Esophagus mucosa (tissue), 1 donor: ENCODE data around the gene TLK1. TPM values are rescaled to one million over a fixed set of nuclear protein-coding genes. Genes with fewer than 3 reads are reported as not detected.

Experiments used
- ATAC-seq: fragments of 200-7000 bp; cut with Tn5 transposase; one replicate; pipeline ENCODE4 v1.9.1; 2020
- total RNA-seq: library from RNA; stranded (reverse); gene quantifications from one replicate; pipeline ENCODE4 v1.2.4, GENCODE V29; 2023
- donor health status: DM: yes; HTN: yes; CAD: no.

The TLK1 gene
- 28.9 TPM for total RNA-seq

DNA sequence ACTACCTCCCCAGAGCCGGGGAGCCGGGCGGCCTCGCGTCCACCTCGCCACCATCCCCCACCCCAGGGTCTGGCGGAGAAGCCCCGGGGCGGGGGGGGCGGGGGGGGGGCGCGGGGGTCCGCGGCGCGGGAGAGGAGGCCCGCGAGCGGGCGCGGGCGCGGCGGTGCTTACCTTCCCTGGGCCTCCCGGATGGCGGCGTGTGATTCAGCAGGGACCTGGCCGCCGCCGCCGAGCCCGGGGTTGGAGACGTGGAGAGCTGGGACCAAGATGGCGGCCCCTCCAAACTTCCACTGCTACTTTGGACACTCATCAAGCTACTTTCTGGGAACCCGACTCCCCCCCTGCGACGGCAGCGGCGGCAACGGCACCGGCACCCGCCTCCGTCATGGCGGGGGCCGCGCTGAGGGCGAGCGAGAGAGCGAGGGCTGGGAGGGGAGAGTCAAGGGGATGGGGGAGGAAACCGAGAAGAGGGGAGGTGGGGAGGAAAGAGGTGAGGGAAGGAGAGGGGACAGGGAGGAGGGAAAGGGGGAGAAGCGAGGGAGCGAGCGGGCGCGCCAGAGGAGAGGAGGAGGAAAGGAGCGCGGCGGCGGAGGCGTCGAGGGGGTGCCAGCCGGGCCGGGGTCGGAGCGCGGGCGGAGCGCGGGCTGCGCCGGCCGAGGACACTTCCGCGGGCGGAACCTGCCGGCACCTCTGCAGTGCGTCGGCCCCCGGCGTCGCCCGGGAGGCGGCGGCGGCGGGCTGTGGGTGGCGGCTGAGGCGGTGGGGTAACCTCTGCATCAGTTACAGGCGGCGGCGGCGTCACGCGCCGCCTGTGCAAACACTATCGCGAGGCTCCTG, at the start of gene TLK1:
Gene TLK1 (minus strand): TSS at position 775 of the 837 bp plus-strand sequence. CDS start 465 bp downstream, at position 310.
- peak; percentile 92 for ATAC-seq

DNA sequence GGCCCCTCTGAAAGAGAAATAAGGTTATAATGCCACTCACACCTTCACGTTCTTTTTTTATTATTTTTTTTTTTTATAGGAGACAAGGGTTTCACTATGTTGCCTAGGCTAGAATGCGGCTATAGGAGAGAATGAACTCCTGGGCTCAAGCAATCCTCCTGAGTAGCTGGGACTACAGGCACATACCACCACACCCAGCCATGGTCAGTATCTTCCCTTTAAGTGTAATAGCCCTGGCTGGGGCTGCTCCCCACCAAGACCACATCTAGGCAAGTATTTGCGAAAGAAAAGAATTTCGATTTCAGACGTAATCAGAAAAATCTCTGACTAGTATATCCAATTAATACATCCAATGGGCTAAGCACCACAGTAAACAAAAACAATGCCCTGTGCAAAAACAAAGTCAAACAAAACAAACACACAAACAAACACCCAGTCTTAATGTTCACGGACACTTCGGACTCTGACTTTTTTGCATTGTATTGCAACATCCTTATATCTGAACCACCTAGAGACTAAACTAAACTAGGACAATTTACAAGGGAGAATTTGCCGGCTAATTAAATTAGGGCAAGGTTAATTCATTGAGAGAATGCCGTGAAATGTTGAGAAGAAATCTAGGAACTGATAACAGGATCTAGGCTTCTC, 49.6 kb upstream of the TLK1 start:
- no peak for ATAC-seq

DNA sequence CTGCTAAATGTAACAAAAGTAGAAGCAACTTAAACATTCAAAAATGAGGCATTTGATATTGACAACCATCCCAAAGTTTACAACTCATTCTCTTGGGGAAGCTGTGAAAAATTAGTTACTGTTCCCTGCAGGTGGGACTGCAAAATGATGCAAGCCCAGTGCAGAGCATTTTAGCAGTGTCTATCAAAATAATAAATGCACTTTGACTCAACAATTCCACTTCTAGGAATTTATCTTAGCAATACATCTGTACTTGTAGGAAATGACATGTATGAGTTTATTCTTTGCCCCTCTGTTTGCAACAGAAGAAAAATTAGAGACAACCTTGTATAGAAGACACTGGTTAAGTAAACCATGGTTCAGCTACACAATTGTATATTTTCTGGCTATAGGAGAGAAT, 48.0 kb upstream of the TLK1 start:
- no peak for ATAC-seq

DNA sequence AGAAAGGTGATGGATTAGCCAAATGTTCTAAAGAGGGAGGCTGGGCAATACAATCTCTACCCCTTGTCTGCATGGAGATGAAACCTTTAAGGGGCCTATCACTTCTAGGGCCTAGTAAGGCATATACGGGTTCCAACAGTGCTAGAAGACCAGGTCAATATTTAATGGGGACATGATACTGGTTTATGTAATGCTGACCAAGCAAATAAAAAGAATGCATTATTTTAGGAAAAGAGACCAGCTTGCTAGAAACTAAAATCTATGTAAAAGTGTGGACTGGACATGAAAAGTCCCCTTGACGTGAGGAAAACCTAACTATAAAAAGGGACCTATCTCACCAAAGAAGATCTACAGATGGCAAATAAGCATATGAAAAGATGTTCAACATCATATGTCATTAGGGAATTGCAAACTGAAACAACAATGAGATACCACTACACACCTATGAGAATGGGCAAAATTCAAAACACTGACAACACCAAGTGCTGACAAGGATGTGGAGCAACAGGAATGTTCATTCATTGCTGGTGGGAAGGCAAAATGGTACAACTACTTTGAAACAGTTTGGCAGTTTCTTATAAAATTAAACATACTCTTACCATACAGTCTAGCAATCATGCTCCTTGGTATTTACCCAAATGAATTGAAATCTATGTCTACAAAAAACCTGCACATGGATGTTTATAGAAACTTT, 45.9 kb upstream of the TLK1 start:
- ATAC-seq, result no peak

DNA sequence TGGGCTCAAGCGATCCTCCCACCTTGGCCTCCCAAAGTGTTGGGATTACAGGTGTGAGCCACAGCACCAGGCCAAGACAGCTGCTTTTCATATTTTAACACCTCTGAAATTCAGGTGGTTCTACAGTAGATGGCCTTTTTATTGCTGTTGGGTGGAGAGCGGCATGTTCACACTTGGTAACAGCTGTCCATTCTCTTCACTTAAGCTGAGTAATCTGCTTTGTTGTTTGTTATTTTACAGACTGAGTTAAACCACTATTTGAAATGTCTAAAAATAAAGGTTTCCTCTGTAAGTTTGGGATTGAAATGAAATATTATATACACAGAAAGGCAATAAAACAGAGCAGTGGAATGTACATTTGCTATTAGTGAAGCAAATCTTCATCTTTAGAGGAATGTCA, 44.9 kb upstream of the TLK1 start:
- no peak for ATAC-seq

DNA sequence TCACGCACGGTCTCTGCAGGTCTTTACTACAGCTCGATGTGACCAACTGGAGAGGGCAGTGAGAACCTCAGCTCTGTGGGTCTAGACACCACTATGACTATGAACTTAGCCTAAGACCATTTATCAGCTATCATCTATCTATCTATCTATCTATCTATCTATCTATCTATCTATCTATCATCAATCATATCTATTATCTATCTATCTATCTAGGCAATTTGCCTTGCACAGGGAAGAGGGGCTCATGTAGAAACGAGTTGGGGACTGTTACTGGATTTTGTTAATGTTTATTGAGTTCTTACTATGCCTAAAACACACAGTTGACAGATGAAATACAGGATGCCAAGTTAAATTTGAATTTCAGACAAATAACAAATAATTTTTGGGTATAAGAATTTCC, 41.1 kb upstream of the TLK1 start:
- no peak for ATAC-seq

DNA sequence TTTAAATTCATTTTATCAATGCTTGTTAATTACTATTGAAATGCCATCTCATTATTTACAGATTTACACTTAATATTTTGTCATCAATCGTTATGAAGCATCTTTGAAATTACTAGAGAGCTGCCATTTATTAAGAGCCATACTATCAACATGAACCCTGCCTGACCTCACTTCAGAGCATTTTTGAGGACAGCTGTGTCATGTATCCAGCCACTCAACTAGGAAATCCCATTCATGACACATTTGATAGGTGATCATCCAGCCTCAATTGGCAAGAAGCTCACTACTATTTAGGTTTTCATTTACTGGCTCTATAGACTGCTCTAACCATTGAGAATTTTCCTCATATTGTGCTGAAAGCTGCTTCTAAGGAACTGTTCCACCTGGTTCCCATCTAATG, 40.6 kb upstream of the TLK1 start:
- ATAC-seq, result no peak

DNA sequence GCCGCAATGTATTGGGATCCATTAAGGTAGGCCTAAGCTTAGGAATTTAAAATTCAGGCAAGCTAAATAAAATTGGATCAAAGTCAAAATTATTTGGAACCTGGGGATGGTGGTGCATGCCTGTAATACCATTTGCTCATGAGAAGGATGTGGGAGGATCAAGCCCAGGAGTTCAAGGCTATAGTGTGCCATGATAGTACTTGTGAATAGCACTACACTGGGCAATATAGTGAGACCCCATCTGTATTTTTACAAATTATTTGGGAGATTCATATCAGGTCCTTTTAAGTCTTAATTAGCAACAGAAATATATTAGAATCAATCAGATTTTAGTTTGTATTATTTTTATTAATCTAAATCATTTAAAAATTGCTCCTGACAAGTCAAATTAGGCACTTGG, 39.8 kb upstream of the TLK1 start:
- ATAC-seq, result no peak

DNA sequence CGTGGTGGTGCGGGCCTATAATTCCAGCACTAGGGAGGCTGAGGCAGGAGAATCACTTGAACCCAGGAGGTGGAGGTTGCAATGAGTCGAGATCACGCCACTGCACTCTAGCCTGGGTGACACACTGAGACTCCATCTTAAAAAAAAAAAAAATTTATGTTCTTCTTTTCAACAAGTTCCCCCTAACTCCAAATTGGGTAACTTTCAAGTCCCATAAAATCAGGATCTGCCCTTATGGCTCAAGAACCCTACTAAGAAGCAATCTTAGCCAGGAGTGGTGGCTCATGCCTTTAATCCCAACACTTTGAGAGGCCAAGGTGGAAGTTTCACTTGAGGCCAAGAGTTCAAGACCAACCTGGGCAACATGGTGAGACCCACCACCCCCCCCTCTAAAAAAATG, 30.3 kb upstream of the TLK1 start:
- ATAC-seq, result no peak

DNA sequence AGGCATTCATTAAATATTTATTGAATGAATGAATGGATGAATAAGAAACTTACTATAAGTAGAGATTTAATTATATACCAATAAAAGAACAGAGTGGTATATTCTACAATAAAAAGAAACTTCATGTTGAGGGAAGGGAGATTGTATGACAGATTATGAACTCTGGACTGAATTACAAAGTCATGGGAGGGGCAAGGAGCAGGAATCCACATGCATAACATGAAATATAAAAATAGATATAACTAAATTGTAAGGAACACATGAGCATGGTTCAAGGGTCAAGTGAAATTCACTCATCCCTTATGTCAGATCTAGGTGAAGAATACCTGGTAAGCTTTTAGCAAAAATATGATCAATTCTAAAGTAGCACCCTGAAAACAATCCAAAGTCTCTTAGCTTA, 27.1 kb upstream of the TLK1 start:
- ATAC-seq, result no peak

DNA sequence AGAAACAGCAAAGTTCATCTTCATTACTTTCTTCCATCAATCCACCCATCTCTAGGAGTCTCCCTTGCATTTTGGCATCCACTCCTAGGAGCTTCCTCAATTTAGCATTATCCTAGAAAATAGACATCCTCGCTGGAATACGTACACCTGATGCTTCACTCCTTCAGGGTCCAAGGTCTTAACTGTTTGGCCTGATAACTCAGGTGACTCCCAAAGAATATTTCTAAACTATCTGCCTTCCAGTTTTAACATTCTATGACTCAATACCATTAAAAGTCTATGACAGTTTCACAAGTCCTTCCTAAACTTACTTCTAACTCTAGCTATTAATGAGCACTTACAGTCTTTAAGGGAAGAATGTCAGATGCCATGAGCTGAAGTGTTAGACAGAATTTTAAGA, 26.5 kb upstream of the TLK1 start:
- no peak for ATAC-seq

DNA sequence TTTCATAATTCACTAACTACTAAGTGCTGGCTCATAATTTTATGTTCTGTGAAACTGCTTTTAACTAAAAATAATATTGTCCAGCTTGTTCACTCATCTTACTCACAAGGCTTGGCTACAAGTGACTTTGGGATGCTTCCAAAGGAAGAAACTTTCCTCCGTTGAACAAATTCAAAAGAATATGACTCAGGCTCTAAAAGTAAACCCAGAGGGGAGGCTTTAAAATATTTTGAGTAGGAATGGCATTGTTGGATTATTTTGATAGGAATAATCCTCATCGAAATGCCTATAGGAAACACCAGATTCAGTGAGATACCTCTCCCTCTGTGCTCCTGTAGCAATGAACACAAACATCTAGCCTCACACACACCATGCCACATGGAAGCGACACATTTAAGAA, 25.2 kb upstream of the TLK1 start:
- no peak for ATAC-seq

DNA sequence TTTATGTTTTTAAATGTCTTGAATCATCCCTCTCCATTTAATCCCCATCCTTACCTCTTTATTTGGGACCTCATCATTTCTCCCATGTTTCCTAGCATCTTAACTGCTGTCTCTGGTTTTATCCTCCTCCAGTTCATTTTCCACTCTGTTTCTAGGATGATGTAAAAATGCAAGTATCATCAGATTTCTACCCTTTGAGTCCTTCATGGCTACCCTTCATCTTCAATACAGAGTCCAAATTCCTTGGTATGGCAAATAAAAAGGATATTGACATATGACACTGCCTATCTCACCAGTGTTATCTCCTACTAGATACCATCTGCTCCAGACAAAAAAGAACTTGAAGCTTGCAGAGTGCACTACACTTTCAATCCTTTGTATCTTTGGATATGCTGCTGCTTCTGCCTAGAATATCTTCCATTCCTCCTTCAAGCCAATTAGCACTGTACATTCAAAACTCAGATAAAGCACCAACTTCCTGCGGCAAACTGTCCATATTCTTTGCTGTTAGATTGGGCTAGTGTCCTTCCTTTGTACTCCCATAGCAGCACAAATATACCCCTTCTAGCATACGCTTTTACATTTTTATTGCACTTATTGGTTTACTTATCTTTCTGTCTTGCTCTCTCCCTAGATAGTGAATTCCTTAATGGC, 24.6 kb upstream of the TLK1 start:
- no peak for ATAC-seq

DNA sequence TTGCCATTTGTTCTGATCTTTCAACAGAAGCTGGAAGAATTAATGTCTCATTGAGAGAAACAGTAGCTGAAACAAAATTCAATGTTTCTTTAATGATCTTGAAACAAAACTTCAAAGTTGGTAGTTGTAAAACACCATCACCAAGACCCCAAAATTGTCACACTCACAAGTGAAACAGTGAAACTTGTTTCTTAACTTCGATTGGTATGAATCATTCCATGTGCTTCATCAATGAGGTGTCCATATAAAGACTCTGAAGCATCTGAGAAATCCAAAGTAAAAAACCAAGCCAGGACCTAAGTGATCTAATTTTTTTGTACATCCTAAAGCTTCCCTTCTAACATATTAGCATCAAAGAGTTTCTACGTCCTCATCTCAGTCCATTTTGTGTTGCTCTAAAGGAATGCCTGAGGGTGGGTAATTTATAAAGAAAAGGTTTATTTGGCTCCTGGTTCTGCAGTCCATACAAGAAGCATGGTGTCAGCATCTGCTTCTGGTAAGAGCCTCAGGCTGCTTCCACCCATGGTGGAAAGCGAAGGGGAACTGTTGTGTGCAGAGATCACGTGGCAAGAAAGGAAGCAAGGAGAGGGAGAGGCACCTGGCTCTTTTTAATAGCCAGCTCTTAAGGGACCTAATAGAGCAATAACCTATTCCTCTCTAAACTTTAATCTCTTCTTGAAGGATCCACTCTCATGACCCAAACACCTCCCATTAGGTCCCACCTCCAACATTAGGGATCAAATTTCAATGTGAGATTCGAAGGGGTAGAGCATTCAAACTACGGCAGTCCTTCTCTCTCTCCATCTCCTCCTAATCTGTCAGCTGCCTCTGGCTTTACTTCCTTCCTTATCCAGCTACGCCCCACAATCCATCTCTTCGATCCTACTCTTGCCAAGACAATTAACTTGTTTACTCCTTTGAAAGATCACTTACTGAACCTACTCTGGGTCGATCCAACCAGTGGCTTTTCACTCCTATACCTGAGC, 20.7 kb upstream of the TLK1 start:
- no peak for ATAC-seq

DNA sequence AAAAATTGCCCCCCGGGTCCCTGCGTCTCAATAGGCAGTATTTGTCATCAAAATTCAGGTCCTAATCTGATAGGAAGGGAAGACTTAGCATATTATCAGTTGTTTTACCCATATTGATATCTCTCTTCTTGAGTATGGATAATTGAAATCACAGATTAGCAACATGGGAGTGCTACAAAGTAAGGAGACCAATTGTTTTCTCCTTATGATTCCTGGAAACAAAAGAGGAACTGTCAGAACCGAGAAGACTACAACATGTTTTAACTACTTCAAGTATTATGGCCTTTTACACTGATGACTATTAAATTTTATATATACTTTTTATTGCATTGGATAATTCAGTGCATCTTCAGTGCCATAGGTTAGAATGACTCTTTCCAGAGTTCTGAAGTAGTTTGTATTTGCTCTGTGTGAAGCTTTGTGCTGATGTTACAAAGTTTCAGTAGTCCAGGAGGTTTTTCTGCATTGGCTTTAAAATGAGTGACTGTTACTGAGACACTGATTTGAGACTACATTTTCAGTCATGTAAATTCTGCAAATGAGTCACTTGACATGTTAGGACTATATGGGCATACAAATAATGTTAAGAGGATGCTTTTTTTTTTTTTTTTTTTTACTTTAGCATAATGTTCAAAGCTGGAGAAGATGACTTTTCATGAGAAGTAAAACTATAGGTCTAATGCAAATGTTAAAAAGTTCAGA, 19.7 kb upstream of the TLK1 start:
- no peak for ATAC-seq

DNA sequence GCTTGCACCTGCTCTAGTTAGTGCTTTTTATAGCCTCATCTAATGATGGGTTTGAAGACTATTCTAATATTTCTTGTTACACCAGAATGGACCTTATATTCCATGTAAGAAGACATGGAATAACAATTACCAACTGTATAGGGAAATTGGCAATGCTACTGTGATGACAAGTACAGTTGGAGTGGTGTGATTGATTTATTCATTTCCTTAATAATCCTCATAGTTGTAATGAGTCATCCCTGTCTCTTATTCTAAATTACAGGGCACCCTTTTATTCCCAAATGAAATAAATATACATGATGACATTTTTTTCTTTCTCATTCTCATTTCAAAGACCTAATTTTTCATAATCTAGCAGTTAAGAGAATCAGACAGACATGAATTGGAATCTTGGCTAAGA, 18.3 kb upstream of the TLK1 start:
- ATAC-seq, result peak; percentile 55

DNA sequence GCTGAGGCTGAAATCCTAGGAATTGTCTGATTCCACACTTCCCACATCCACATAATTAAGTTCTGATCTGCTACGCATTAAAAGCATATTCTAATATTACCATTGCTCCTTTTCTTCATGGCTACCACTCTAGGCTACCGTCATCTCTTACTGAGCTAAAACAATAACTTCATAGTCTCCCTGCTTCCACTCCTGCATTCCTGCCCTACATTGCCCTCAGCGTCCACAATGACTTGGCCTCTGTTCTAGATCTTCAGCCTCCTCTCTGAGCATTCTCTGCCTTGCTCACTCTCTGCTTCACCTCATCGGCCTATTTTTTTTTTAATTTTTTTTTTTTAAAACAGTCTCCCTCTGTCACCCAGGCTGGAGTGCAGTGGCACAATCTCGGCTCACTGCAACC, 15.8 kb upstream of the TLK1 start:
- ATAC-seq, result no peak

DNA sequence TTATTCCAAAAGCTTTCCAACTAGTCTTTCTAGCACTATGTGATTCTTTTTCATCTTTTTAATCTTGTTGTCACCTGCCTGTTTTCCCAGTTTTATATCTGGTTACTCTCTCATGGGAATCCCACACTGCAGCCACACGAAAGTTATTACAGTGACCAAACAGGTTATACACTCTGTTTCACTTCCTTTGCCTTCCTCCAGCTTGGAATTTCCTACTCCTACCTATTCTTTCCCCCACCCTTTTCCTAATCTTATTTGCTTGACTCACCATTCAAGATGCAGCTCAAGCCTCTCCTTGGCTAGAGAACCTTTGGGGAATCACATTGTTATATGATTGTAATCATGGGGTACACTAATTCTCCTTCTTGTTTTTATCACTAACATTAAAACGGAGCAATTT, 13.4 kb upstream of the TLK1 start:
- no peak for ATAC-seq

DNA sequence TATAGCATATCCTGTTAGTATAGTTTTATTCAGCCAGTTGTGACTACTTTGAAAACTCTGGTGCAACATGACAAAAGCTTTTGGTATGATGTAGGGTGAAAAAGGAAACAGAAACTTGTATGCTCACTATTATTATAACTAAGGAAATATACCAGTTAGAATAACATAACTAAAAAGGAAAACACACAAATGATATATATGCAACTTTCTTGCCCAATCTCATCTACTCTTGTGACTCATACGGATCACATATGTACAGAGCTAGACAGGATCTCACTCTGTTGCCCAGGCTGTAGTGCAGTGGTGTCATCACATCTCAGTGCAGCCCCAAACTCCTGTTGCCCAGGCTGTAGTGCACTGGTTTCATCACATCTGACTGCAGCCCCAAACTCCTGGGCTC, 12.4 kb upstream of the TLK1 start:
- peak; percentile 48 for ATAC-seq

DNA sequence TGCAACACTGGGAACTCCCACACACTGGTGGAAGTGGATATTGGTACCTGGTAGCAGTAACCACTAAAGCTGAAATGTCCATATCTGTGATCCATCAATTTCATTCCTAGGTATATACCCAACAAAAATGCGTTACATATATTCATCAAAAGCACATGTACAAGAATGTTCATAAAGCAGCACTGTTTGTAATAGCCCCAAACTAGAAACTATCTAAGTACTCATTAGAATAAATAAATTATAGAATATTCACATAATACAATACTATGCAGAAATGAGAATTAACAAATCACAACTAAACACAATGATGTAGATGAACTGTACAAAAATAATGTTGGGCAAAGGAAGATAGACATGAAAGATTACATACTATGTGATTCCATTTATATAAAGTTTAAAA, 11.1 kb upstream of the TLK1 start:
- ATAC-seq, result no peak

DNA sequence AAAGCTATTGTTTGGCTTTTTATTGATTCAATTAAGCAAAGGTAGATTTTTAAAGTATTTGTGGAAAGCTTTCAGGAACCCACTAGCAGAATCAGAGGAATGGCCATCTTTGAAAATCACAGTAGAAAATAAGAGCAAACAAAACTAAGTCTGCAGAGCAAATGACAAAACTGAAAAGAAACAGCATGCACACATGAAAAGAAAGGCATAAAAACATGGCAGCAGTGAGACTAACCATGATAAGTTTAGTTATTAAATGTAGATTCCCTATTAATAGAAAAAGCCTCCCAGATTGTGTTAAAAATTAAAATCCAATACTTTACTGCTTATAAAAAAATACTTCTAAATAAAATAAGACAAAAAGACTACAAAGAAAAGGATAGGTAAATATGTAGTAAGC, 9.1 kb upstream of the TLK1 start:
- ATAC-seq, result no peak
